CD8-positive, alpha-beta memory T cell (primary cell): ENCODE measurements around the gene CCDC68. TPM values are rescaled to one million over a fixed set of nuclear protein-coding genes. Genes with fewer than 3 reads are reported as not detected.

Source experiments
- CTCF ChIA-PET: fragments of 350-600 bp; sonication (Branson Sonifier 250); formaldehyde crosslinking; loops from one replicate; lab custom pipeline; 2021; ENCODE audit warnings: antibody characterized with exemption; lab: Charles Lee
- POLR2A ChIA-PET: fragments of 350-600 bp; sonication (Branson Sonifier 250); formaldehyde crosslinking; loops from one replicate; lab custom pipeline; 2021; ENCODE audit warnings: antibody characterized with exemption; lab: Charles Lee
- DNase-seq, 5 donors: peaks; one replicate each; pipeline versions ENCODE4 v3.0.0 to v3.0.0-alpha.2; 2020 to 2022; ENCODE audit warnings: mixed read lengths in 1 of 5
- H3K27ac ChIP-seq: one replicate; pipeline ENCODE4 v1.7.0; 2013; ENCODE audit warnings: low read depth, mild to moderate bottlenecking, low read length, moderate library complexity
- H3K27me3 ChIP-seq: 2 replicates; pipeline ENCODE4 v1.7.0; 2013; ENCODE audit warnings: low read length, mild to moderate bottlenecking; ENCODE audit not compliant: insufficient read depth, poor library complexity, severe bottlenecking
- H3K36me3 ChIP-seq: 2 replicates; pipeline ENCODE4 v1.7.0; 2013; ENCODE audit warnings: mild to moderate bottlenecking, low read length, moderate library complexity; ENCODE audit not compliant: insufficient read depth
- H3K4me1 ChIP-seq: 2 replicates; pipeline ENCODE4 v1.7.0; 2013; ENCODE audit warnings: mild to moderate bottlenecking, low read length, moderate library complexity; ENCODE audit not compliant: insufficient read depth
- H3K4me3 ChIP-seq: 2 replicates; pipeline ENCODE4 v1.7.0; 2013; ENCODE audit warnings: mild to moderate bottlenecking, low read length
- H3K9me3 ChIP-seq: 2 replicates; pipeline ENCODE4 v1.7.0; 2013; ENCODE audit warnings: mild to moderate bottlenecking, low read length
- H3K27ac Mint-ChIP-seq, 8 donors: one replicate each; pipeline ENCODE4 v1.8.0; 2020 to 2021; ENCODE audit warnings: mixed read lengths in 8 of 8, mild to moderate bottlenecking in 6 of 8, inconsistent platforms in 3 of 8, moderate library complexity in 3 of 8
- H3K27me3 Mint-ChIP-seq, 2 donors: one replicate each; pipeline ENCODE4 v1.8.0; 2020 to 2021; ENCODE audit warnings: mixed read lengths in 2 of 2, mild to moderate bottlenecking in 1 of 2, moderate library complexity in 1 of 2
- H3K36me3 Mint-ChIP-seq, 3 donors: one replicate each; pipeline ENCODE4 v1.8.0; 2020 to 2021; ENCODE audit warnings: mixed read lengths in 3 of 3, inconsistent platforms in 1 of 3, mild to moderate bottlenecking in 1 of 3
- H3K4me1 Mint-ChIP-seq, 3 donors: one replicate each; pipeline ENCODE4 v1.8.0; 2020 to 2021; ENCODE audit warnings: mixed read lengths in 3 of 3, inconsistent platforms in 1 of 3, mild to moderate bottlenecking in 1 of 3
- H3K4me3 Mint-ChIP-seq, 7 donors: one replicate each; pipeline ENCODE4 v1.8.0; 2020 to 2021; ENCODE audit warnings: mixed read lengths in 7 of 7, mild to moderate bottlenecking in 6 of 7, moderate library complexity in 4 of 7, inconsistent platforms in 2 of 7
- H3K9me3 Mint-ChIP-seq, 5 donors: one replicate each; pipeline ENCODE4 v1.8.0; 2020 to 2022; ENCODE audit warnings: mixed read lengths in 5 of 5, mild to moderate bottlenecking in 3 of 5, moderate library complexity in 2 of 5, inconsistent platforms in 1 of 5
- polyA plus RNA-seq: library from polyadenylated mRNA; unstranded; fragments of 300-500 nt; fragmentation: Illumina TruSeq; gene quantifications from one replicate; pipeline ENCODE4 v1.2.3, GENCODE V29; 2021
- total RNA-seq, 2 experiments: library from RNA; stranded (reverse); gene quantifications; one replicate each; pipeline ENCODE4 v1.2.3, GENCODE V29; 2021

CCDC68 gene
- total and polyA plus RNA-seq, 3 experiments from 2014 or later = not detected

GRCh38 chr18:54910161-54910919 is 48.9 kb downstream of the CCDC68 start:
- ChIA-PET CTCF (interaction anchor here (0.6 kb wide), 1 partner anchor 91 kb away, joined by 3 read pairs; no protein-coding TSS in a partner anchor), POLR2A (no interaction called here)
- H3K4me1 ChIP-seq = no peaks in the 10 kb centered on the region
- no peak overlapping the region for H3K27ac ChIP-seq
- peaks cover 2 to 10% of the 10 kb centered on the region in 2 donors for H3K27me3 Mint-ChIP-seq
- no peak overlapping the region for H3K4me3 ChIP-seq
- DNase-seq = no peak
- H3K4me1 Mint-ChIP-seq = no peaks in the 10 kb centered on the region
- no peaks in the 10 kb centered on the region for H3K36me3 Mint-ChIP-seq
- H3K36me3 ChIP-seq = no peaks in the 10 kb centered on the region
- no peaks in the 10 kb centered on the region for H3K27me3 ChIP-seq
- no peaks in the 10 kb centered on the region for H3K9me3 ChIP-seq
- H3K9me3 Mint-ChIP-seq = peaks cover 0 to 2% (median 0%) of the 10 kb centered on the region in 5 donors
- H3K4me3 Mint-ChIP-seq = no peak overlapping the region
- no peak overlapping the region for H3K27ac Mint-ChIP-seq

GRCh38 chr18:54909538-54909937 is 49.7 kb downstream of the CCDC68 start:
- Mint-ChIP-seq H3K4me1 (no peaks in the 10 kb centered on the region), H3K27ac (no peak overlapping the region), H3K36me3 (no peaks in the 10 kb centered on the region), H3K27me3 (peaks cover 2 to 10% of the 10 kb centered on the region in 2 donors), H3K4me3 (no peak overlapping the region), H3K9me3 (peaks cover 0 to 2% (median 0%) of the 10 kb centered on the region in 5 donors)
- no peaks in the 10 kb centered on the region for H3K9me3 ChIP-seq
- no peaks in the 10 kb centered on the region for H3K27me3 ChIP-seq
- H3K4me1 ChIP-seq = no peaks in the 10 kb centered on the region
- DNase-seq = no peak
- CTCF ChIA-PET = no interaction called here
- POLR2A ChIA-PET = no interaction called here
- H3K36me3 ChIP-seq = no peaks in the 10 kb centered on the region
- no peak overlapping the region for H3K4me3 ChIP-seq
- H3K27ac ChIP-seq = no peak overlapping the region

- no peak overlapping the region for H3K4me3 Mint-ChIP-seq
- H3K9me3 ChIP-seq = no peaks in the 10 kb centered on the region
- CTCF ChIA-PET = no interaction called here
- no peak for DNase-seq
- no peak overlapping the region for H3K27ac ChIP-seq
- POLR2A ChIA-PET = no interaction called here
- no peaks in the 10 kb centered on the region for H3K4me1 ChIP-seq
- H3K36me3 ChIP-seq = no peaks in the 10 kb centered on the region
- no peaks in the 10 kb centered on the region for H3K4me1 Mint-ChIP-seq
- H3K4me3 ChIP-seq = no peak overlapping the region
- H3K27me3 ChIP-seq = no peaks in the 10 kb centered on the region
- H3K9me3 Mint-ChIP-seq = peaks cover 0 to 2% (median 0%) of the 10 kb centered on the region in 5 donors
- H3K27ac Mint-ChIP-seq = no peak overlapping the region
- H3K36me3 Mint-ChIP-seq = no peaks in the 10 kb centered on the region
- H3K27me3 Mint-ChIP-seq = peaks cover 2 to 10% of the 10 kb centered on the region in 2 donors
These were observed 52.7 kb downstream of the CCDC68 start for GRCh38 chr18:54906331-54907185.

GRCh38 chr18:54905629-54906028 is 53.6 kb downstream of the CCDC68 start:
- DNase-seq = no peak
- no peak overlapping the region for H3K27ac Mint-ChIP-seq
- peaks cover 0 to 2% (median 0%) of the 10 kb centered on the region in 5 donors for H3K9me3 Mint-ChIP-seq
- ChIA-PET CTCF (no interaction called here), POLR2A (no interaction called here)
- Histone ChIP-seq H3K27me3 (no peaks in the 10 kb centered on the region), H3K4me1 (no peaks in the 10 kb centered on the region), H3K36me3 (no peaks in the 10 kb centered on the region), H3K27ac (no peak overlapping the region), H3K4me3 (no peak overlapping the region), H3K9me3 (no peaks in the 10 kb centered on the region)
- peaks cover 2 to 7% of the 10 kb centered on the region in 2 donors for H3K27me3 Mint-ChIP-seq
- H3K36me3 Mint-ChIP-seq = no peaks in the 10 kb centered on the region
- H3K4me1 Mint-ChIP-seq = no peaks in the 10 kb centered on the region
- no peak overlapping the region for H3K4me3 Mint-ChIP-seq

GRCh38 chr18:54904581-54904980 is 54.7 kb downstream of the CCDC68 start:
- Mint-ChIP-seq H3K9me3 (peaks cover 0 to 2% (median 0%) of the 10 kb centered on the region in 5 donors), H3K4me3 (no peak overlapping the region), H3K27ac (no peak overlapping the region), H3K27me3 (peaks cover 2 to 7% of the 10 kb centered on the region in 2 donors), H3K4me1 (no peaks in the 10 kb centered on the region), H3K36me3 (no peaks in the 10 kb centered on the region)
- Histone ChIP-seq H3K27ac (no peak overlapping the region), H3K9me3 (no peaks in the 10 kb centered on the region), H3K4me1 (no peaks in the 10 kb centered on the region), H3K4me3 (no peak overlapping the region), H3K36me3 (no peaks in the 10 kb centered on the region), H3K27me3 (no peaks in the 10 kb centered on the region)
- ChIA-PET POLR2A (no interaction called here), CTCF (no interaction called here)
- no peak for DNase-seq

GRCh38 chr18:54900290-54900689 is 59.0 kb downstream of the CCDC68 start:
- CTCF ChIA-PET = no interaction called here
- H3K4me1 Mint-ChIP-seq = no peaks in the 10 kb centered on the region
- Histone ChIP-seq H3K27me3 (no peaks in the 10 kb centered on the region), H3K4me1 (no peaks in the 10 kb centered on the region), H3K36me3 (no peaks in the 10 kb centered on the region), H3K9me3 (no peaks in the 10 kb centered on the region), H3K27ac (no peak overlapping the region), H3K4me3 (no peak overlapping the region)
- peaks cover 0 to 2% (median 0%) of the 10 kb centered on the region in 5 donors for H3K9me3 Mint-ChIP-seq
- no peak overlapping the region for H3K4me3 Mint-ChIP-seq
- POLR2A ChIA-PET = no interaction called here
- H3K27me3 Mint-ChIP-seq = no peaks in the 10 kb centered on the region
- H3K27ac Mint-ChIP-seq = no peak overlapping the region
- DNase-seq = no peak
- no peaks in the 10 kb centered on the region for H3K36me3 Mint-ChIP-seq

GRCh38 chr18:54899500-54899899 is 59.8 kb downstream of the CCDC68 start:
- Histone ChIP-seq H3K27ac (no peak overlapping the region), H3K36me3 (no peaks in the 10 kb centered on the region), H3K4me1 (no peaks in the 10 kb centered on the region), H3K9me3 (no peaks in the 10 kb centered on the region), H3K27me3 (no peaks in the 10 kb centered on the region), H3K4me3 (no peak overlapping the region)
- Mint-ChIP-seq H3K4me1 (no peaks in the 10 kb centered on the region), H3K9me3 (peaks cover 0 to 2% (median 0%) of the 10 kb centered on the region in 5 donors), H3K27ac (no peak overlapping the region), H3K4me3 (no peak overlapping the region), H3K36me3 (no peaks in the 10 kb centered on the region), H3K27me3 (no peaks in the 10 kb centered on the region)
- CTCF ChIA-PET = no interaction called here
- POLR2A ChIA-PET = no interaction called here
- no peak for DNase-seq

- H3K27me3 ChIP-seq = no peaks in the 10 kb centered on the region
- peaks cover 0 to 23% (median 5%) of the 10 kb centered on the region in 3 donors for H3K36me3 Mint-ChIP-seq
- no peaks in the 10 kb centered on the region for H3K4me1 Mint-ChIP-seq
- H3K36me3 ChIP-seq = no peaks in the 10 kb centered on the region
- no peaks in the 10 kb centered on the region for H3K27me3 Mint-ChIP-seq
- no peaks in the 10 kb centered on the region for H3K4me1 ChIP-seq
- H3K27ac Mint-ChIP-seq = no peak overlapping the region
- no peaks in the 10 kb centered on the region for H3K9me3 ChIP-seq
- no peak overlapping the region for H3K4me3 Mint-ChIP-seq
- CTCF ChIA-PET = no interaction called here
- H3K9me3 Mint-ChIP-seq = peaks cover 0 to 2% (median 0%) of the 10 kb centered on the region in 5 donors
- no peak overlapping the region for H3K4me3 ChIP-seq
- no peak overlapping the region for H3K27ac ChIP-seq
- POLR2A ChIA-PET = no interaction called here
- DNase-seq = no peak
These were observed 70.3 kb downstream of the CCDC68 start for GRCh38 chr18:54888933-54889332.
